NCI-H2107 (cell line): ENCODE results near the gene ATOSA.

Experiments
- DNase-seq: peaks from one replicate; lab custom pipeline; 2025; lab: John Stamatoyannopoulos, UW

The ATOSA gene

DNA sequence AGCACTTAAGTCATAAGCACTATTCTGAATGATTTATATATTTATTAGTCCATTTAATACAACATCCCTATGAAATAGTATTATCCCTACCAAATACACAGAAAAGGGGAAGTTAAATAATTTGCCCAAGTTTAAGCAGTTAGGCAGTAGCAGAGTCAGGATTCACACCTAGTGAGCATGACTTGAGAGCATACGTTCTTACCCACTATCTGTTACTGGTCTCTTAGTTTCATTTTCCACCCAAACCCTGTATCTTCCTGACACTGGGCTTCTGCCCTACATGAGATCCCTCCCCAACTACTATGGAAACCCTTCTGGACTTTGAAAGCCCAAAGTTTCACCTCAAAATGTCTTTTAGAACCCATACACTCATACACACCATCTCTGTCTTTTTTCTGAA lies 4.4 kb upstream of the ATOSA start:
- DNase-seq, result no peak

DNA sequence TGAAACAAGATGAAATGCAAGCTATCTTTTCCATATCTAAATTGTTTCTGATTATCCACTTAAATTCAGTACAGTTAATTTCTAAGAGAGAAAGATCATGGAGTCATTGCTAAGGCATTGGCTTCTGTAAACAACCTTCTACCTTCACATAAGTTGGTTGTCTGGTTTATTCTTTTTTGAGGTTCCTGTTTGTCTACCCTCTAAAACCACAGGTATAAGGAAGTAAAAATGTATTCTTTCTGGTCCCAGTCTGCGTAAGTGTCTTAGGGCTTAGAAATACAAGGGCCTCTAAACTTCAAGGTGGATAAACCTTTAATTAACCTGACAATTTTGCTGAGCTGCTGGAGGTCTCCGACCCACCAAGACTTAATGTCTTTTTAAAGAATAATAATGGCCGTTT lies 3.6 kb upstream of the ATOSA start:
- DNase-seq, result no peak

- no peak for DNase-seq
Measured at GRCh38 chr15:52682200-52682599, 3.0 kb upstream of the ATOSA start.

GRCh38 chr15:52681441-52681840 lies 2.3 kb upstream of the ATOSA start:
- DNase-seq, result no peak

DNA sequence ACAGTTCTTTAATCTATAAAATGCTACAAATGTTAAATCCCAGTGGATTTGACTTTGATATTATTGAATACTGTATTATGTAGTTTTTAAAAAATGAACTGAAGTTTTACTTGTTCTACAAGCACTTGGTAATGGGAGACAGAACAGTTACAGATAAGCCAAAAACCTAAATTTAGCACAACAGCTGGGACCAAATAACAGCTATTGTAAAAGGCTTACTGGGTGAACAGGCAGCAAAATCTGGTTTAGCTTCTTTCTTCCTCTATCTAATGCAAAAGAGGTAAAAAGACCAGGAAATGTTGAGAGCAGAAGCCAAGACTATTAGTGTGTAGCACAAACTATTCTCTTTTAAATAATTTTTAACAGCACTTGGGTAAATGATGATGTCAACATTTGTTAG lies 1.6 kb upstream of the ATOSA start:
- DNase-seq, result no peak

GRCh38 chr15:52680041-52680391 lies 828 bp upstream of the ATOSA start:
- no peak for DNase-seq

DNA sequence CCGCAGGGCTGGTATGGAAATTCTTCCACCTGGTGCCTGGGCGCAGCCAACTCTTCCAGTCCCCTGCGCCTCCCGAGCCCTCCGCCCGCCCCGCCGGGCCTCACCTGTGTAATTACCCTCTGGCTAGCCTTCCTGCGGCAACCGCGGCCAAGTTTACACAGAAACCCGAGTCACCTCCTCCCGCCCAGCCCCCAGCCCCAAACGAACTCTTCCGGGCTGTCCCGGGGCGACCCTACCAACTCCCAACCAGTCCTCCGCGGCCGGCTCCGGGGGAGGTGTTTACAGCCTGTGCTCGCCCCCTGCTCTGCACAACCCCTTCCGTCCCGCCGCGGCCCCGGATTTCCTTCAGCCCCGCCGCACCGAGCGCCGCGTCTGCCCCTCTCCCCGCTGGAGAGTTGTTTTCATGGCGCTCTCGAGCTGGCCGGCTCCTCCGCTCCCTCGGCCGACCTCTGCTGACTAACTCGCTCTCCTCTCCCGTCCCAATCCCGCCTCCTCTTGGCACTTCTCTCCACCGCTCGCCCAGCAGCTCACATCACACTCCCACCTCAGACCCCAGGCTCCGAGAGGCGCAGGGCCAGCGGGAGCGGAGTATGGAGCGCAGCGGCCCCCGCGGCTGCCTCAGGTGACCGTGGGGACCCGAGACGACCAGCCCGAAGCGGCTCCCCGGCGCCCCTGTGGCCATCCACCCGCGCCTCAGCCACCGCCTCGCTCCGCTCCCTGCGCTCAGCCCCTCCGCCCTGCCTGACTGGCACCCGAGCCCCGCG lies 538 bp downstream of the ATOSA start:
- DNase-seq, result no peak

- no peak for DNase-seq
Measured at GRCh38 chr15:52677593-52678467, 1.4 kb downstream of the ATOSA start.

DNA sequence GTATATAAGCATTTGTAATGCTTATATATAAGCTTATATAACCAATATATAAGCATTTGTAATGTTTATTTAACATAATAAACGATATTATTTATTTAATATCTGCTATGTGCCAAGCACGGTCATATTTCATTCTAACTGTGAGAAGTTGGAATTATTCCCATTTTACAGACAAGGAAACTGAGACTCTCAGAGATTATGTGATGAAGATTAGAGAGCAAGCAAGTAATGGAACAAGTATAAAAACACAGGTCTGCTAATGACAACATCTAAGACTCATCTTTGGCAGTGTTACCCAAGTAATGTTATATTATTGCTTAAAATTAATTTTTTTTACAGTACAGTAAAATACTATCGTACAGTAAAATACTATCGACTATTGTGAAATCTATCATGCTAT lies 4.4 kb downstream of the ATOSA start:
- DNase-seq, result no peak

DNA sequence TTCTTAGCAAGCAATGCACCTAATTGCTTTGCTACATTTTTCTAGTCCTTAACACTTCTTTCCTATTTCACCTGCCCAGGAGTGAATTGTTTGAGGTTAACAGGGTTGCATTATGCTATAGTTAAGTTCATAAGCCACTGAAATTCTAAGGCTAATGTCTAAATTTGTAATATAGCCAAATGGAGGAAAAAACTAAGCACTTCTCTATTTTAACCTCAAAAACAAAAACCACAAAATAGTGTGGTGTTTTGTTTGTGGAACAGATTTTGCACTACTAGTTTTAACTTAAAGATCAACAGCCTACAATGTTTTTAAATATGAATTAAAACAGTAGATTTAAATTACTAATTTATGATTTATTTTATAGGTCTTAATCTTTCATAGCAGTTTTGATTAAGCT lies 5.5 kb downstream of the ATOSA start:
- DNase-seq, result no peak

GRCh38 chr15:52673312-52673711 lies 5.9 kb downstream of the ATOSA start:
- no peak for DNase-seq

- DNase-seq, result no peak
Measured at GRCh38 chr15:52672661-52673060, 6.5 kb downstream of the ATOSA start.

DNA sequence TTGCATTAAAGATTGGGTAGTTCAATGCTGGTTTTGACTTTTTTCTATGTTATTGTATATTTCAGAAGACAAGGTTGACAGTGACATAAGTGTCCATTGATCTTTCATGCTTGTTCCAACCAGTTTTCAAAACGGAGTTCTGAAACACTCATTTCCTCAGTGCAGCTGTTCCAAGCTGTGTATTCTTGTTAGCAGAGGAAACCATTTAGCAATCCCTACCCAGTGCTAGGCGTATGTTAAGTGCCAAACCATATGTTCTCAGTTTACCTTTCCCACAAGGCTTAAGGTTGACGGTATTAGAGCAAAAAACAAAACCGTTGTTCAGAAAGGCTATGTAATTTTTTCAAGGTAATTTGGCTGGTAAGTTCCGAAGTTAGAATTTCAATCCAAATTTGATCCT lies 9.1 kb downstream of the ATOSA start:
- DNase-seq, result no peak

DNA sequence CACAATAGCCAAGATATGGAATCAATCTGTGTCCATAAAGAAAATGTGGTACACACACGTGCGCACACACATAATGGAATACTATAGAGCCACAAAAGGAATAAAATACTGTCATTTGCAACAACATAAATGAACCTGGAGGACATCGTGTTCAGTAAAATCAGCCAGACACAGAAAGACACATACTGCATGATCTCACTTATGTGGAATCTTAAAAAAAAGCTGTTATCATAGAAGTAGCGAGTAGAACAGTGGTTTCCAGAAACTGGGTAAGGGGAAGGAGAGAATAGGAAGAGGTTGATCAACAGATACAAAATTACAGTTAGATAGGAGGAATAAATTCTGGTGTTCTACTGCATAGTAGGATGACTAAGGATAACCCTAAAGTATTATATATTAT lies 11.1 kb downstream of the ATOSA start:
- no peak for DNase-seq

- no peak for DNase-seq
Measured at GRCh38 chr15:52667597-52667996, 11.6 kb downstream of the ATOSA start.

GRCh38 chr15:52663536-52664294 lies 15.5 kb downstream of the ATOSA start:
- DNase-seq, result no peak

DNA sequence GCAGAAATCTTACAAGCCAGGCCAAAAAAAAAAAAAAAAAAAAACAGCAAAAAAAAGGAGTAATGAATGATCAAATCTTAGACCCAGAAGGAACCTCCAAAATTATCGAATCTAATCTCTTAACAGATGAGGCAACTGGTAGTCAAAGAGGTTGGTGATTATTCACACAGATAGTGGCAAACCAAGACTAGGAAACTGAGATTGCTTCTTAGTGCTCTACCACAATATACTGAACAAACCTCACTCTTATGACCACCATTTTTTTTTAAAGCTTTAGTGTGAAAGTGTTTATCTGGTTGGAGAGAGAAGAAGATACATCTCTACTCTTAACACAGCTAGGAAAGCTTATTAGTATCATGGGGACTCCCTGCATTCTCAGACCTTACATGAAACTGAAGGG lies 17.3 kb downstream of the ATOSA start:
- DNase-seq, result no peak

DNA sequence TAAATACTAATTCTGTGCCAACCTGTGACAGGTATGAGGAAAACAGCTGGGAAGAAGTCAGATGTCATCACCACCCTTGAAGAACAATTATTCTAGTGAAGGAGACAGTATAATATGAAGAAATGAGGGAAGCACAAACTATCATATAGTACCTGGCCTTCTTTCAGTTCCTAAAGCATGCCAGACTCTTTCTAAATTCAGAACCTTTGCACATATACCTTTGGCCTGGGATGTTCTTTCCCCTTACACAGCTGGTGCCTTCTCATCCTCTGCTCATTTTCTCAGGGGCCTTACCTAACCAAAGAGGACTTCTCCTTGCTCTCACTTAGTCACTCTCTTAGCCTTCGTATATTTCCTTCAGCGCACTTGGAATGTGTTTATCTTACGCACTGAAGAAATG lies 19.0 kb downstream of the ATOSA start:
- DNase-seq, result no peak

DNA sequence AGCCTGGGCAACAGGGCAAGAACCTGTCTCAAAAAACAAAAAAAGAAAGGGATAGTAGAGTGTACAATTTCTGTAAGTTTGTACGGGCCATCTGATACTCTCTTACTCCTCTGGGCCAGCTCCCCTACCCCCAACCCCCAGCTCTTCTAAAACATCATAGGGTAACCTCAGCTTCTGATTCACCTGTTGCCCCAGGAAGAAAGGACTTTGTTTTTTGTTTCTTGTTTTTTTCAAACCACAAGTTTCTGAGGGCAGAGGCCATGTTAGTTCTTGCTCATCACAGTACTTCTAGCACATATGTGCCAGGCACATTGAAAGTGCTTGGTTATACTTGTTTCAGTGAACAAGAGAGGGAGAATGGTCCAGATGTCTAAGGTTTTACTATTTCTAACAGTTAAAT lies 20.2 kb downstream of the ATOSA start:
- no peak for DNase-seq

DNA sequence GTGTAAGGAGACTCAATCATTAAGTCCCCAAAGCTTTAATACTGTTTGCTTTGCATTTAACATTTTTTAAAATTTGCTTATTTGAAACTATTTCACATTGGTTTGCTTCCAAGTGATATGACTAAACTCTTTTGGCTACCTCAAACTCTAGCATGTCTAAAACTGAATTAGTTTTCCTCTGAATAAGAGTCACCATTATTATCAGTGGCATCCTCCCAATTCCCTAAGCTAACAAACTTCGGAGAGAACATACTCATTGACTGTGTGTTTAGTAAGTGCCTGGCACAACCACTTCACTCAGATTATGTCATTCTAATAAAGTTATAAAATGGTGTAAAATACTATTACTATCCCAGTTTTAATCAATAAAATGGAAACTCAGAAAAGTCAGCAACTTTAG lies 21.9 kb downstream of the ATOSA start:
- no peak for DNase-seq

DNA sequence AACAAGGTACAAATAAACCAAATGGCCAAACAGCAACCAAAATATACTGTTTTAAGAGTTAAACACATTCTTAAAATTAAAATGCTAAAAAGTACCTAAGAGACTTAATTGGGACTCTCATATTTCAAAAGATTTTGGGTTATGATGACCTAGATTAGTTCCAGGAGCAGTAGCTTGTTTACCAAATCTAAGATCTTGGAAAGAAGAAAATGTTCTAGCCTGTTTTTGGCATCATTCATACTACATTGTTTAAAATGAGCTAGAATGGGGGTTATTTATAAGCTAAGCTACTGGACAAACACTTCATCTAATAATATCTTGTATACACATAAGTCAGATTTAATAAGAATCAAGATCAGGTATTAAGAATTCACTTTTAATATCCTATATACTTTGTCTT lies 22.8 kb downstream of the ATOSA start:
- no peak for DNase-seq

- DNase-seq, result no peak
Measured at GRCh38 chr15:52653431-52653964, 25.7 kb downstream of the ATOSA start.

- no peak for DNase-seq
Measured at GRCh38 chr15:52652984-52653383, 26.2 kb downstream of the ATOSA start.
